ENCODE measurements around the gene UPP1. TPM values are rescaled to one million over a fixed set of nuclear protein-coding genes. Genes with fewer than 3 reads are reported as not detected.

The UPP1 gene
- 12.1 and 16.1 TPM in 2 replicates for total RNA-seq

GRCh38 chr7:48089046-48090003, at the start of gene UPP1:
Gene UPP1 (plus strand): TSS chr7:48089265. CDS start chr7:48094784, 5,519 bp downstream.

Other genes with a start within 250 kb of the UPP1 start
- under 0.01 TPM in 2 replicates for gene PKD1L1, start 140.8 kb upstream of the UPP1 start, total RNA-seq
- 20.5 and 24.5 TPM in 2 replicates for gene HUS1, start 109.7 kb upstream of the UPP1 start, total RNA-seq
- gene SUN3, start 60.2 kb upstream of the UPP1 start, total RNA-seq = not detected in 2 replicates
- 0.17 TPM in 1 of 2 replicates, not detected in the other for gene C7orf57, start 53.7 kb upstream of the UPP1 start, total RNA-seq
- gene ABCA13, start 82.2 kb downstream of the UPP1 start, total RNA-seq = under 0.01 TPM in 1 of 2 replicates, not detected in the other